Left hindlimb (tissue), 1 donor: Measurements from ENCODE around the gene SOSTDC1.
"Not testable (repeated sequence)": the region's sequence is repeated elsewhere in the genome, so short reads cannot be mapped to it uniquely, and the experiment has no call there.

ENCODE experiments used
- DNase-seq: peaks from one replicate; pipeline ENCODE4 v3.0.0-alpha.2; 2018

The SOSTDC1 gene

DNA sequence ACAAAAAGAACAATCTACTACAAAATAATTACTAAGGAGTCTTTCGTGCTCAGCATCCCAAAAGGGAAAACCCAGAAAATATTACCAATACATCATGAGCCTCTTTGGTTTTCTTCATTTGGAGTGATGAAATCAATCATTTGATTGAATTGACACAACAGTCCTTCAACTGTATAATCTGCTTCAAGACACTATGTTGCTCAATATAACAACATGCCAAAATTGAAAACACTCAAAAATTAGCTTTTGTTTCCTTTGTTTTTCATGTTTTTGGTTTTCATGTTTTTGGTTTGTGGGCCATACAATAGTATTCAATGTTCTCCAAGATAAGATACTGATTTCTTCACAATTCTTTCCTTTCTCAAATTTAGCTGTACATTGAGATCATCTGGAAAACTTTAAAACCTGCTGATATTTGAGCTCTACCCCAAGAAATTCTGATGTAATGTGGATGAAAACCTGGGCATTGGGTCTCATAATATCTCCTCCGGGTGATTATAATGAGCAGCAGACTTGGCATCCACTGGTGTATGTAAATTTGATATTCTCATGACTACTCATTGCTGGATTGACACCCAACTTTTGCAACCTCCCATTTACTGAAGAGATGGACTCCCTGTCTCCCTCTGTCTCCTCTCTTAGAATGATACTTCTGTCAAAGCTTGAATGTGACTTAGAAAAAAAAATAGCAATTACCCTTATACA is 4.6 kb downstream of the SOSTDC1 start:
- no peak for DNase-seq

GRCh38 chr7:16456303-16456702 is 9.2 kb downstream of the SOSTDC1 start:
- not testable (repeated sequence) for DNase-seq

DNA sequence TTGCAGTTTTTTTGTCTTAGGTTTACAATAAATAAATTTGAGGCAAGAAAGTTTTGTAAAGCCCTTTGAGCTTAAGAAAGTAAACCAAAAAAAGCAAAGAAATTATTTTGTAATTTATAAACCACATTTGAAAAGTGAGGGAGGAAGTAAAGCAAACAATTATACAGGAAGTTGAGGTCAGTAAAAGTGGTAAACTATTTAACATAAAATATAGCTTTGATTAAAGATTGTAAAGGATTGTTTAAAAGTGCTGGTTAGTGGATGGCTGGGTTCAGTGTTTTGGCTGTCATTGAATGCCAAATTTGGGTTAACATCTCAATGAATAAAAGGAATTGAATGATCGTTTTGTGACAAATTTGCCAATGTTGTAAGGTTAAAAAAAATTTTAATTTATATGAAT is 9.9 kb downstream of the SOSTDC1 start:
- no peak for DNase-seq

GRCh38 chr7:16450366-16450765 is 15.2 kb downstream of the SOSTDC1 start:
- DNase-seq = no peak

DNA sequence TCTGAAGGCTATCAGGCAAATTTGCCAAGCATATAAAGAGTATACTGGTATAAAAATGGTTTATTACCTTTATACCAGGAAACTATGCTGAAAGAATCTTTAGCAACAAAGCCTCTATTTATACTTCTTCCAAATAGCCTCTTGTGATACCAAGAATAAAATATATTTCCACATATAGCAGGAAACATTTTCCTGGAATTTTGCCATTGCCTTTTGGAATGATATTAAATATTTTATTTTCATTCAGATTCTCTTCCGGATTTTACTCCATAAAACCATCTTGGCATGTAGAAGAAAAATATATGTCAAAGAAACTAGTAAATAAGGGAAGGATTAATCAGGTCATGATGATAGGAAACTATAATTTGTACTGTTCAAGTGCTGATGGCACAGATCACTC is 17.7 kb downstream of the SOSTDC1 start:
- no peak for DNase-seq

DNA sequence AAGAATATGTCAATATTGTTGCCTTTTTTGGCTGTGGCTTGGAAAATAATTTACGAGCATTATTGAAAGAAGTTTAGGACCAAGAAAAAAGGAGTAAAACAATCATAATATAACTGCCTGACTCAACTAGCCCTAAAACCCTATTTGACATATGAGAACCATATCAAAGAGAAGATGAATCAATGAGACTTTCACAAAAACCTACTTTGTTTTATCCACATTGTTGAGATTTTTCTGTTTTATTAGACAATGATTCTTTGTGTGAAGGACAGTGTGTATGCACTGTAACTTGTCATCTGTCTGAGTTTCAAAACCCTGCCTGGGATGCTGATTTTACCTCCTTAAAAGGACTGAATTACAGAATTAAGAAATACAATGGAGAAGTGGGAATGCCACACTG is 19.0 kb downstream of the SOSTDC1 start:
- no peak for DNase-seq

DNA sequence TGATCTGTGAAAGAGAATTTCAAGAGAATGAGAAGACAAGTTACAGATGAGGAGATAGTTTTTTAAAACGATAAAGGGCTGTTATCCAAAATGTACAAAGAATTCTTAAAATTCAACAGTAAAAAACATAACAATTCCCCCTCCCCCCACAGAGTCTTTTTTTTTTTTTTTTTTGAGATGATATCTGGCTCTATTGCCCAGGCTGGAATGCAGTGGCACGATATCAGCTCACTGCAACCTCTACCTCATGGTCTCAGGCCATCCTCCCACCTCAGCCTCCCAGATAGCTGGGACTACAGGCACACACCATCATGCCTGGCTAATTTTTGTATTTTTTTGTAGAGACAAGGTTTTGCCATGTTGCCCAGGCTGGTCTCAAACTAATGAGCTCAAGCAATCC is 21.7 kb downstream of the SOSTDC1 start:
- not testable (repeated sequence) for DNase-seq

GRCh38 chr7:16438988-16439387 is 26.6 kb downstream of the SOSTDC1 start:
- no peak for DNase-seq

DNA sequence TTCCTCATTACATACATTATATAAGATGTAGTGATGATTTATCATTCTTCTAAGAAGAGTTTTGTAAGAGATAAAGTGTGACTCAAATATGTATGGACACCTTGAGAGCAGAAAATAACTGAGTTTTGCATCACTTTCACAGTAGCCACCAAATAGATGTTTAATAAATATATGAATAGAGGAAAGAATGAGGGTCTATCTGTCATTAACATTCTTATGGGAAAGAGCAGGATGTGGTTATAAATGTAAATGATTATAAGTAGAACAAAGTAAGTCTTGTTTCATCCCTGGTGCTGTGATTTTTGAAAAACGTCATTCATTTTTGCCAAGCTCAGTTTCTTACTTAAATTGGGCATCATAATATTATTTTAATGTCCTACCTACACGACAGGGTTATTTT is 29.2 kb downstream of the SOSTDC1 start:
- DNase-seq = no peak

GRCh38 chr7:16433568-16434122 is 31.9 kb downstream of the SOSTDC1 start:
- no peak for DNase-seq

- DNase-seq = no peak
Measured at GRCh38 chr7:16432425-16432731, 33.2 kb downstream of the SOSTDC1 start.

- no peak for DNase-seq
Measured at GRCh38 chr7:16431646-16432424, 33.7 kb downstream of the SOSTDC1 start.

GRCh38 chr7:16430133-16430532 is 35.4 kb downstream of the SOSTDC1 start:
- DNase-seq = no peak

- DNase-seq = no peak
Measured at GRCh38 chr7:16428672-16429071, 36.9 kb downstream of the SOSTDC1 start.

DNA sequence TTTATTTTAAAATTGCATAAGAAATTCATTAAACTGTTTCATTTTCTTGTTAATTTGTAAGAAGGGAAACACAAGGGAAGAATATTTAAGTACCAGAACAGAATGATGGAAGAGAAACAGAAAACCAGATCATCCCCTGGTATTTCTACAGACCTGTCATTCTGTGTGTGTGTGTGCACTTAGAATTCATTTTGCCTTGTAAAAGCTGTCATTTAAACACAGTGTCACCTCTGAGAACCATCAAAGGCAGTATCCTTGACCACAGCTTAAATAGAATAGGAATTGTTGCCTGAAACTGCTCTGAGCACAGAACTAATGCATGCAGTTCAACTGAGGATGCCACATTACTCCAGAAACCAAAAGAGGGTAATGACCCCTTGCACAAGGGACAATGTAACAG is 37.4 kb downstream of the SOSTDC1 start:
- DNase-seq = no peak

DNA sequence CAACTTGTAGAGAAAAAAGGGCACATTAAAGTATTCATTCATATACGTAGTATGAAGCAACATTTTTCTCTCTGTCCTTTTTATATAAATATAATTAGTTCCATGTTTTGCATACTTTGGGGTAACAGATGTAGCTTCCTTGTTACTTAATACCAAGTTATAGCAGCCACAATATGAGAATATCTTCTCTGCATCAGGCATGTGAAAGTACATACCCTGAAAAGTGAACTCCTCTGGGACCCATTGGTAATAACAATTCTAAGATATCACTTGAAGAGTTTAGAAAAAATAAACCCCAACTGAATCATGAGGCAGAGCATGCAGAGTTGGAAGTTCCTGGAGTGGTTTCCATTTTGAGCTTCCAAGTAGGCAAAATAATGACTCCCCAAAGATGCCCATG is 41.8 kb downstream of the SOSTDC1 start:
- no peak for DNase-seq

DNA sequence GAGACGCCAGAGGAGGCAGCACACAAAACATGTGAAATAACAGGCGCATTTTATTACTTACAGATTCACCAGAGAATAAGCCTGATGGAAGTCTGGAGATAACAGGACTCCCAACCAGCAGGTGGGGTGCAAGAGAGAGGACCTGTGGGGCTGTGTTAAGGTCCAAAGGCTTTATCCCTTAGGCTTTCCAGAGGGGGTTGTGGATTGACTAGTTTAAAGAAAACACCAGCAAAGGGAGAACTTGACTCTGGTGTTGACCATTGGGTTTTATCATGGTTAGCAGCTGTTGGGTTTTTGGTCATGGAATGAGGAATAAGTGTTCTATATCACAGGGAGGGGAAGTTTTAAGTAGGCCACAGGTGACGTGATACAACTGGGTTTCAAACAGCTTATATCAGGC is 42.6 kb downstream of the SOSTDC1 start:
- DNase-seq = no peak

DNA sequence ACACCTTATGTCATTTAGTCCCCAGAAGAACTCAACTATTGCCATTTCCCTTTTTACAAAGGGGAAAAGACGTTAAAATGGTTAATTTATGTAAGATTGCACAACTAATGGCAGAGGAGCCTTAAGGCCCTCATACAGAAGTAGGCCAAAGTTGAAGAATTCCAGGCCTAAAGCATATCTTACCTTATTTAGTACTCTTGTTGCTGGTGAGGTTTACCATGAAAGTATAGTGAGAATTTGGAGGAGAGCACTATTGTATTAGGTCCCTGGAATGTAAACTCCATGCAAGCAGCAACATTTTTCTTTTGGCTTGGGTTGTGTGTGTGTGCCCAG is 43.5 kb downstream of the SOSTDC1 start:
- no peak for DNase-seq

DNA sequence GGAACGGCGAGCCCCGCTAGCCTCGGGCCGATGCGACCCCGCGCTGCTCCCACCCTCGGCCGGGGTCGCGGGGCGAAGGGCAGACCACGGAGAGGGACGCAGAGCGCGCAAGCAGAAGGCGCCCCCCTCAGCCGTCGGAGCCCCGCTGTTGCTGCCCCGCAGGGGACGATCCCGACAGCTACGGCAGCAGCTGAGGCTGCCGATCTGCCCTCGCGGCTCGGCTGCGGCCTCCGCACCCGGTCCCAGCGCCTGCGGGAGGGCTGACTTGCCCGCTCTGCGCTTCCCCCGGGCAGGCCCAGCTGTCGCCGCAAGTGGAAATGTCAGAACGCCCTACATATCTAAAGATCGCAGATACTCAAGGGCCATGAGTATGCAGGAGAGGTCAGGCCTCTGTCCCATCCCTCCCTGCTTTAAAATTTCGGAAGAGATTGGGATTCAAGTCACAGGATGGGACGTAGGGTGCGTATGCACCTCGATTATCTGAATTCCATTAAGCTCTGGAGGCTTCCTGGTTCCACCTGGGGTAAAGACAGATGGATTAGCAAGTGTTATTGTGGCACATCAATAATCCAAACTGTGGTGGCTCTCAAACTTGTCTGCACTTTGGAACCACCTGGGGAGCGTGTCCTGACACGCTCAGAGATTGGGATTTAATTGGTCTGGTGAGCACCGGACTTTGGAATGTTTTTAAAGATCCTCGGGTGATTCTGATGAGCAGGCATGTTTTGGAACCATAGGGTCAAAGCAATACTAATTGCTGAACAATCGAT is 44.0 kb downstream of the SOSTDC1 start, which contains the start of gene CRPPA:
TSS of gene CRPPA (minus strand) at position 206 of the 770 bp plus-strand sequence. CDS start 216 bp downstream, outside the sequence.
- peak; percentile 76 for DNase-seq

DNA sequence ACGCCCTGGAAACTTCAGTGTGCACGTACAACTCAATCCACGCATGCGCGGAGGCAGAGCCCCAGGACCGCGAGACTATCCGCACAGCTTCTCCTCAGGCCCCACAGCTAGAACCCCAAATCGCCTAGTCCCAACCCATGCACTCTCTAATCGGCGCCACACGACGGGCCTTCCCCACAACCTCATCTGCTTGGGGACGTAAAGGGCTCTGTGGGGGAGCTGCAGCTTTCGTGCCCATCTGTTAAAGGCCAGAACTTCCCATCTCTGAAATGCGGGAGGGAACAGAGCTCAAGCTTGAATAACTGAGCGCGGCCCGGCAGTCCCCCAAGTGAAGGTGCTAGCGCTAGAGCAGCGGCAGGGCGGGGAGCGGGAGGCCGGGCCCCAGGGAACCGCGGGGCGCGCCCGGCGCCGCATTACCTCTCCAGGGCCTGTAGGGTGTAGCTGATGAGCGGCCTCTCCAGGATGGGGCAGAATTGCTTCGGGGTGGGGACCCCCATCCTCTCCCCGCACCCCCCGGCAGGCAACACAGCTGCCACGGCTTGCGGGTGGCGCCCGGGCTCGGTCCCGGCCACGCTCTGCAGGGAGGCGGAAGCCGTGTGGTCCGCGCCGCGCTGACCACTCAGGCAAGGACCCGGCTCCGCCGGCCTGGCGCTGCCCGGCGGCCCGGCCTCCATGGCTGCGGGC is 44.7 kb downstream of the SOSTDC1 start:
- peak; percentile 94 for DNase-seq

GRCh38 chr7:16420329-16420648 is 45.2 kb downstream of the SOSTDC1 start:
- no peak for DNase-seq

GRCh38 chr7:16419859-16420258 is 45.7 kb downstream of the SOSTDC1 start:
- no peak for DNase-seq

GRCh38 chr7:16419126-16419525 is 46.4 kb downstream of the SOSTDC1 start:
- no peak for DNase-seq
